Measurements from ENCODE around the gene SPNS2. TPM values are rescaled to one million over a fixed set of nuclear protein-coding genes. Genes with fewer than 3 reads are reported as not detected.
A peak's percentile ranks its signal among the peaks of the same experiment; 100 is the strongest.

SPNS2 gene
- total RNA-seq, 1 donor from 2014 or later, result 10.4 TPM

GRCh38 chr17:4554441-4554996 is 55.8 kb downstream of the SPNS2 start:
- DNase-seq (peak; percentile 21), ATAC-seq (ENCODE audit: poor library complexity) (no peak)
- intact Hi-C loops (cut with DNase I), result loop anchor here (5.0 kb wide), 1 partner anchor 132 kb away; no protein-coding TSS in a partner anchor

GRCh38 chr17:4554997-4555799 is 56.5 kb downstream of the SPNS2 start, which contains the start of gene MYBBP1A:
MYBBP1A (minus strand) TSS chr17:4555384; CDS start chr17:4555324, 60 bp downstream.
- DNase-seq, result peak; percentile 99
- ATAC-seq (ENCODE audit: poor library complexity), result peak; percentile 97
- intact Hi-C loops (cut with DNase I), result loop anchor here (5.0 kb wide), 1 partner anchor 133 kb away; no protein-coding TSS in a partner anchor

- intact Hi-C loops (cut with DNase I), result no loop called here
- ATAC-seq (ENCODE audit: poor library complexity), result no peak
- no peak for DNase-seq
These were observed 57.4 kb downstream of the SPNS2 start for GRCh38 chr17:4555873-4556759.

- DNase-seq (no peak), ATAC-seq (ENCODE audit: poor library complexity) (no peak)
- intact Hi-C loops (cut with DNase I), result no loop called here
These were observed 58.3 kb downstream of the SPNS2 start for GRCh38 chr17:4556996-4557395.

GRCh38 chr17:4557626-4558346 is 59.1 kb downstream of the SPNS2 start:
- ATAC-seq (ENCODE audit: poor library complexity), result no peak
- intact Hi-C loops (cut with DNase I), result no loop called here
- DNase-seq, result no peak

GRCh38 chr17:4558347-4558971 is 59.8 kb downstream of the SPNS2 start:
- DNase-seq, result no peak
- intact Hi-C loops (cut with DNase I), result no loop called here
- ATAC-seq (ENCODE audit: poor library complexity), result no peak

- intact Hi-C loops (cut with DNase I), result no loop called here
- no peak for ATAC-seq (ENCODE audit: poor library complexity)
- DNase-seq, result peak; percentile 32
These were observed 60.6 kb downstream of the SPNS2 start for GRCh38 chr17:4559139-4559791.

GRCh38 chr17:4559966-4560365 is 61.3 kb downstream of the SPNS2 start:
- ATAC-seq (ENCODE audit: poor library complexity) (no peak), DNase-seq (no peak)
- intact Hi-C loops (cut with DNase I), result no loop called here

GRCh38 chr17:4560421-4560820 is 61.7 kb downstream of the SPNS2 start, which contains the start of gene GGT6:
GGT6 (minus strand) TSS chr17:4560577; CDS start chr17:4560521, 56 bp downstream.
- ATAC-seq (ENCODE audit: poor library complexity), result no peak
- peak; percentile 44 for DNase-seq
- intact Hi-C loops (cut with DNase I), result no loop called here

- ATAC-seq (ENCODE audit: poor library complexity), result no peak
- peak; percentile 33 for DNase-seq
- intact Hi-C loops (cut with DNase I), result no loop called here
These were observed 62.2 kb downstream of the SPNS2 start for GRCh38 chr17:4560837-4561256.

- no peak for DNase-seq
- intact Hi-C loops (cut with DNase I), result no loop called here
- no peak for ATAC-seq (ENCODE audit: poor library complexity)
These were observed 63.6 kb downstream of the SPNS2 start for GRCh38 chr17:4562015-4562969.

GRCh38 chr17:4565209-4566141 is 66.8 kb downstream of the SPNS2 start:
- peak; percentile 76 for DNase-seq
- peak; percentile 92 for ATAC-seq (ENCODE audit: poor library complexity)
- intact Hi-C loops (cut with DNase I), result loop anchor here (2.0 kb wide), 1 partner anchor 61 kb away; no protein-coding TSS in a partner anchor

GRCh38 chr17:4566785-4567184 is 68.1 kb downstream of the SPNS2 start:
- intact Hi-C loops (cut with DNase I), result no loop called here
- ATAC-seq (ENCODE audit: poor library complexity) (peak; percentile 94), DNase-seq (no peak)

GRCh38 chr17:4569591-4569990 is 70.9 kb downstream of the SPNS2 start:
- no peak for DNase-seq
- intact Hi-C loops (cut with DNase I), result no loop called here
- ATAC-seq (ENCODE audit: poor library complexity), result no peak

GRCh38 chr17:4572131-4572530 is 73.5 kb downstream of the SPNS2 start:
- intact Hi-C loops (cut with DNase I), result no loop called here
- DNase-seq (no peak), ATAC-seq (ENCODE audit: poor library complexity) (no peak)

Measured in Right ventricle myocardium superior (tissue), 1 donor.